D721Med (cell line): Measurements from ENCODE around the gene ATP8B2.
"Not testable (repeated sequence)": the region's sequence is repeated elsewhere in the genome, so short reads cannot be mapped to it uniquely, and the experiment has no call there.

Experiments
- DNase-seq: peaks from one replicate; pipeline ENCODE4 v3.0.0; 2011; ENCODE audit warnings: low spot score; ENCODE audit not compliant: insufficient read length
- FAIRE-seq: peaks from 2 replicates; lab custom pipeline; 2011; peaks lifted over from hg19 to GRCh38; lab: Jason Lieb, UNC
- CTCF ChIP-seq: IDR thresholded peaks from 2 replicates; pipeline ENCODE4 v1.5.1; 2012; ENCODE audit warnings: mild to moderate bottlenecking, control low read depth; ENCODE audit not compliant: insufficient read depth; ENCODE audit errors: missing control alignments

Gene ATP8B2

DNA sequence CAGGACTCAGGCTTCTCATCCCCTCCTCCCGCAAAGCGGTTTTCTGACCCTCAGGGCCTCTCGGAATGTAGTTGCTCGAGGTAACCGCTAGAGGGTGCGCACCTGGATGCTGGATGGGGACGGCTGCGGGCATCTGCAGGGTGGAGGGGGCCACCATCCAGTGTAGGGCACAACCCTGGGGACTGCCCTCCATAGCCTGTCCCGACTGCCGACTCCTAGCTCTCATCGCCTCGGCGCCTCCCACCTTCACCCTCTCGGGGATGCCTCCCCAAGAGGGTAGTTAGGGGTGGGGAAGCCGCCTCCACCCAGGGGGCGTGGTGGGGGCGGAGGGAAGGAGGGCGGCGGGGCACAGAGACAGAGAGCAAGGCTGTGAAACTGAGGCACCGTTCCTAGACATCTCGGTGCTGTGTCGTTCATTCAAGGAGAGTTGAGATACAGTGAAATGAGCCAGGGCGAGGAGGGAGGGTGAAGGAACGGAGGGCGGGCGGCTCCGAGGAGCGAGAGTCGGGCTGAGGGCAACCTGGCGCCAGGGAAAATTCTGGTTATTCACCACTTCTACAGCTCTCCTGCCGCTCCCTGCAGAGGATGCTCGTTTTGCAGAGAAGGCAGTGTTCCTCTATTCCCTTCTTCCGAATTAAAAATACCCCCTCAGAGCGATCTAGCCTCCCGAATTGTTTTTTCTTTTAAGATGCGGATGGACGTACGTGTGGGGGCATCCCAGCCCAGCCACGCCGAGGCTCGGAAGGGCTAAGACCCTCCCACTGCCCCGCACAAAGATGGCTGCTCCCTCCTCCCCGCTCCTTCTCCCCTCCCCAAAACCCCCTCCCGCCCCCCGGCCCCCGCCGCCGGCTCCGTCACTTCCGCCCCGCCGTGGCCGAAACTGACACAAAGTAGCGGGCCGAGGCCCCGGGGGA is at the start of gene ATP8B2:
Gene ATP8B2, plus strand, starts transcription at position 857 of the 914 bp plus-strand sequence. CDS start 2,617 bp downstream, outside the sequence.
- DNase-seq = peak; percentile 98
- no peak for FAIRE-seq
- TF ChIP-seq CTCF = peak; percentile 87

DNA sequence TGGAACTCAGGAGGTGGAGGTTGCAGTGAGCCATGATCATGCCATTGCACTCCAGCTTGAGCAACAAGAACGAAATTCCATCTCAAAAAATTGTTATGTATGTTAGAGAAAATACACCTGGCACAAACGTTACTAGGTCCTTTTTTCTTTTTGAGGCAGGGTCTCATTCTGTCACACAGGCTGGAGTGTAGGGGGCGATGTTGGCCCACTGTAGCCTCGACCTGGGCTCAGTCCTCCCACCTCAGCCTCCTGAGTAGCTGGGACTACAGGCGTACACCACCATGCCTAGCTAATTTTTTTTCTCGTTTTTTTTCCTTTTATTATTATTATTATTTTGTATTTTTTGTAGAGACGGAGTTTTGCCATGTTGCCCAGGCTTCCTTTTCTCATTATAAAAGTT is 48.5 kb upstream of the ATP8B2 start:
- DNase-seq = no peak
- TF ChIP-seq CTCF = peak; percentile 21
- FAIRE-seq = no peak

DNA sequence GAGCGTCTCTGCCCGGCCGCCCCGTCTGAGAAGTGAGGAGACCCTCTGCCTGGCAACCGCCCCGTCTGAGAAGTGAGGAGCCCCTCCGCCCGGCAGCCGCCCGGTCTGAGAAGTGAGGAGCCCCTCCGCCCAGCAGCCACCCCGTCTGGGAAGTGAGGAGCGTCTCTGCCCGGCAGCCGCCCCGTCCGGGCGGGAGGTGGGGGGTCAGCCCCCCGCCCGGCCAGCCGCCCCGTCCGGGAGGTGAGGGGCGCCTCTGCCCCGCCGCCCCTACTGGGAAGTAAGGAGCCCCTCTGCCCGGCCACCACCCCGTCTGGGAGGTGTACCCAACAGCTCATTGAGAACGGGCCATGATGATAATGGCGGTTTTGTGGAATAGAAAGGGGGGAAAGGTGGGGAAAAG is 37.7 kb upstream of the ATP8B2 start:
- not testable (repeated sequence) for DNase-seq, FAIRE-seq

GRCh38 chr1:154288661-154289060 is 36.7 kb upstream of the ATP8B2 start:
- TF ChIP-seq CTCF = no peak
- no peak for FAIRE-seq

DNA sequence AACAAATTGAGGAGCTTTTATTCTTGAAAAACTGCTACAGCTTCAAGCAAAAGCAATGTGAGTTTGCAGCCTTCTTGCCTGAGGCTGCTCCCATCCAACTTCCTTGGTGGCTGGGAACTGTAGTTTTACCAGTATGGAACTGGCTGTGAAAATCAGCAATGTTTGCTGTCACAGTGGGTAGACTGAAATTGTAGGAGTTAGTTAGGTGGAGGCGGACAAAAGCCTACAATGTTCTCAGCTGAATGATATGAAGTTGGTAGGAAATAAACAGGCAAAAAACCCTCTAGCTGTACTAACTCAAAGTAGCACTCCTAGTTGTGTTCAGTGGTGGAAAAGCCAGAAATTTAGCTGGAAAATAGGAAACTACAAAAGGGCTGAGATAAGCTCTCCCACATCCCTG is 34.4 kb upstream of the ATP8B2 start:
- DNase-seq = no peak
- no peak for TF ChIP-seq CTCF
- FAIRE-seq = no peak

More at GRCh38 chr1:154288661-154289060, 36.7 kb upstream of the ATP8B2 start:
- DNase-seq = no peak

DNA sequence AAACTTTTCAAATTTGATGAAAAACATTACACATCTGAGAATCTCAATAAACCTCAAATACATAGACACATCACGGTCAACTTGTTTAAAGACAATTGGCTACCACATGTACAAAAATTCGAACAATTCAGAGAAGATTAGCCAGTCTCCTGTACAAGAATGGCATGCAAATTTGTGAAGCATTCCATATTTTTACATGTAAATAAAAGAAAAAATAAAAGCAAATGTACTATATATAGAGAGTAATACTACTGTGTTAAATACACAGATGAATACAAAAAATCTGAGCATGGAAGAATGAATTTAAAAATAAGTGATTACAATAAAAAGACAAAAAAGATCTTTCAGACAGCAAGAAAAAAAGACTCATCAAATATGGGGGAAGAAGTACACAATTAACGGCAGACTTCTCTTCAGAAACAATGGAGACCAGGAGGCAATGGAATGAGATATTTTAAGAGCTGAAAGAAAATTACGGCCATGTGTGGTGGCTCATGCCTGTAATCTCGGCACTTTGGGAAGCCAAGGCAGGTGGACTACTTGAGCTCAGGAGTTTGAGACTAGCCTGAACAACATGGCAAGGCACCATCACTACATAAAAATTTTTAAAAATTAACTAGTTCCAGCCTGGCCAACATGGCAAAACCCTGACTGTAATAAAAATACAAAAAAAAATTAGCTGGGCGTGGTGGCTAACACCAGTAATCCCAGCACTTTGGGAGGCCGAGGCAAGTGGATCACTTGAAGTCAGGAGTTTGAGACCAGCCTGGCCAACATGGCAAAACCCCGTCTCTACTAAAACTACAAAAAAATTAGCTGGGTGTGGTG is 29.7 kb upstream of the ATP8B2 start:
- no peak for FAIRE-seq
- TF ChIP-seq CTCF = no peak
- no peak for DNase-seq

DNA sequence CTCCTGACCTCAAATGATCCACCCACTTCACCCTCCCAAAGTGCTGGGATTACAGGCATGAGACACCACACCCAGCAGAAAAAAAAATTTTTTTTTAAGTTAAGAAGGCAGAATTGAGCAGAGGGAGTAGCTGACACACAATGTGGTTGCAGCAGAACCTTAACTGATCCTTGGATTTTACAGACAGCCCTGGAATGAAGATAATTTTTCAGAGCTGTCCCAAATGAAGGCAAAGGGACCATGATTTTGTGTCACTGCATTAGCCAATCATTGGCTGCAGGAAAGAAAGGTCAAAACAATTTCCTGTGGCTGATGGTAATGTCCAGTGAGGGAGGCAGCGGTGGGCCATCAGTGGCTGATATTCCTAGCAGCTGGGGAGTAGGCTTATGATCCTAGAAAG is 23.7 kb upstream of the ATP8B2 start:
- FAIRE-seq (no peak), DNase-seq (no peak)
- TF ChIP-seq CTCF = no peak
